H9 (cell line): Measurements from ENCODE around the gene FREM1. TPM values are rescaled to one million over a fixed set of nuclear protein-coding genes. Genes with fewer than 3 reads are reported as not detected.

Experiments
- DNase-seq: peaks from one replicate; pipeline ENCODE4 v3.0.0-alpha.2; 2017
- H2AFZ ChIP-seq: one replicate; pipeline ENCODE4 v1.6.1; 2013; ENCODE audit warnings: mild to moderate bottlenecking, low read length, control low read depth, moderate library complexity
- H2AK5ac ChIP-seq: 2 replicates; pipeline ENCODE4 v1.6.1; 2013; ENCODE audit warnings: low read length, control low read depth, mixed read lengths; ENCODE audit not compliant: insufficient read length
- H2BK120ac ChIP-seq: one replicate; pipeline ENCODE4 v1.6.1; 2013; ENCODE audit warnings: low read depth, mild to moderate bottlenecking, low read length, control low read depth, inconsistent platforms; ENCODE audit not compliant: poor library complexity, severe bottlenecking
- H2BK12ac ChIP-seq: 2 replicates; pipeline ENCODE4 v1.6.1; 2013; ENCODE audit warnings: low read length, control low read depth, mixed read lengths, low read depth; ENCODE audit not compliant: insufficient read length
- H2BK15ac ChIP-seq: 2 replicates; pipeline ENCODE4 v1.6.1; 2013; ENCODE audit warnings: low read depth, low read length, control low read depth
- H2BK20ac ChIP-seq: one replicate; pipeline ENCODE4 v1.6.1; 2013; ENCODE audit warnings: low read depth, mild to moderate bottlenecking, low read length, control low read depth, inconsistent platforms; ENCODE audit not compliant: poor library complexity, severe bottlenecking
- H2BK5ac ChIP-seq: 2 replicates; pipeline ENCODE4 v1.6.1; 2013; ENCODE audit warnings: low read length, control low read depth, mixed read lengths; ENCODE audit not compliant: insufficient read length
- H3K14ac ChIP-seq: 2 replicates; pipeline ENCODE4 v1.6.1; 2013; ENCODE audit warnings: low read length, control low read depth; ENCODE audit not compliant: insufficient read depth
- H3K18ac ChIP-seq: 2 replicates; pipeline ENCODE4 v1.6.1; 2013; ENCODE audit warnings: low read depth, mild to moderate bottlenecking, mixed read lengths, low read length, control low read depth; ENCODE audit not compliant: insufficient read length
- H3K23ac ChIP-seq: 2 replicates; pipeline ENCODE4 v1.6.1; 2013; ENCODE audit warnings: low read length, control low read depth, mixed read lengths, low read depth; ENCODE audit not compliant: insufficient read length
- H3K23me2 ChIP-seq: 2 replicates; pipeline ENCODE4 v1.6.1; 2013; ENCODE audit warnings: low read depth, mild to moderate bottlenecking, mixed read lengths, low read length, control low read depth; ENCODE audit not compliant: insufficient read length, poor library complexity, severe bottlenecking
- H3K27ac ChIP-seq: 2 replicates; pipeline ENCODE4 v1.5.1; 2013; ENCODE audit warnings: low read length, control low read depth, mixed read lengths, low read depth; ENCODE audit not compliant: insufficient read length
- H3K27me3 ChIP-seq: 2 replicates; pipeline ENCODE4 v1.6.1; 2013; ENCODE audit warnings: low read length, control low read depth, inconsistent platforms; ENCODE audit not compliant: insufficient read depth
- H3K4ac ChIP-seq: 2 replicates; pipeline ENCODE4 v1.6.1; 2013; ENCODE audit warnings: low read depth, mild to moderate bottlenecking, control low read depth, inconsistent platforms, low read length, moderate library complexity
- H3K4me1 ChIP-seq: 2 replicates; pipeline ENCODE4 v1.6.1; 2013; ENCODE audit warnings: low read length, control low read depth, inconsistent platforms; ENCODE audit not compliant: insufficient read depth
- H3K4me2 ChIP-seq: 2 replicates; pipeline ENCODE4 v1.6.1; 2013; ENCODE audit warnings: low read length, control low read depth, mixed read lengths; ENCODE audit not compliant: insufficient read length, insufficient read depth
- H3K56ac ChIP-seq: 2 replicates; pipeline ENCODE4 v1.6.1; 2013; ENCODE audit warnings: low read depth, mild to moderate bottlenecking, mixed read lengths, low read length, control low read depth; ENCODE audit not compliant: insufficient read length
- H3K79me1 ChIP-seq: 2 replicates; pipeline ENCODE4 v1.6.1; 2013; ENCODE audit warnings: low read depth, mild to moderate bottlenecking, moderate library complexity, low read length, control low read depth, inconsistent platforms; ENCODE audit not compliant: insufficient read depth, poor library complexity, severe bottlenecking
- H3K79me2 ChIP-seq: 2 replicates; pipeline ENCODE4 v1.6.1; 2013; ENCODE audit warnings: low read length, control low read depth, inconsistent platforms; ENCODE audit not compliant: insufficient read depth
- H3K9ac ChIP-seq: 2 replicates; pipeline ENCODE4 v1.6.1; 2013; ENCODE audit warnings: low read length, control low read depth, mixed read lengths; ENCODE audit not compliant: insufficient read length; ENCODE audit errors: extremely low read depth
- H3K9me3 ChIP-seq: one replicate; pipeline ENCODE4 v1.6.1; 2013; ENCODE audit warnings: low read depth, low read length, inconsistent platforms; ENCODE audit not compliant: control insufficient read depth
- H3T11ph ChIP-seq: one replicate; pipeline ENCODE4 v1.6.1; 2013; ENCODE audit warnings: mild to moderate bottlenecking, low read length, control low read depth, inconsistent platforms
- H4K20me1 ChIP-seq: one replicate; pipeline ENCODE4 v1.6.1; 2013; ENCODE audit not compliant: control insufficient read depth, insufficient read length, insufficient read depth
- H4K5ac ChIP-seq: 2 replicates; pipeline ENCODE4 v1.6.1; 2013; ENCODE audit warnings: low read depth, mild to moderate bottlenecking, mixed read lengths, low read length, control low read depth; ENCODE audit not compliant: insufficient read length
- H4K8ac ChIP-seq: replicated peaks from 2 replicates; pipeline ENCODE4 v1.6.1; 2013; ENCODE audit warnings: low read length, control low read depth, mixed read lengths, low read depth; ENCODE audit not compliant: insufficient read length
- H4K91ac ChIP-seq: 2 replicates; pipeline ENCODE4 v1.6.1; 2013; ENCODE audit warnings: low read depth, mild to moderate bottlenecking, moderate library complexity, mixed read lengths, low read length, control low read depth; ENCODE audit not compliant: insufficient read length
- H3K27ac Mint-ChIP-seq, 3 experiments: 2 replicates in 2 of 3; 3 replicates in 1 of 3; pipeline ENCODE4 v1.8.0; 2020 to 2021; ENCODE audit warnings: mixed read lengths in 3 of 3, mild to moderate bottlenecking in 1 of 3, moderate library complexity in 1 of 3
- H3K27me3 Mint-ChIP-seq: 2 replicates; pipeline ENCODE4 v1.8.0; 2021; ENCODE audit warnings: low read depth, mild to moderate bottlenecking, moderate library complexity, mixed read lengths
- H3K36me3 Mint-ChIP-seq, 3 experiments: 2 replicates in 2 of 3; 3 replicates in 1 of 3; pipeline ENCODE4 v1.8.0; 2020 to 2021; ENCODE audit warnings: low read depth in 3 of 3, mixed read lengths in 3 of 3; ENCODE audit not compliant: insufficient read depth in 1 of 3
- H3K4me1 Mint-ChIP-seq, 2 experiments: 2 replicates each; pipeline ENCODE4 v1.8.0; 2020; ENCODE audit warnings: mixed read lengths in 2 of 2
- H3K4me3 Mint-ChIP-seq, 2 experiments: 2 replicates in 1 of 2; 3 replicates in 1 of 2; pipeline ENCODE4 v1.8.0; 2020 to 2021; ENCODE audit warnings: mild to moderate bottlenecking in 2 of 2, mixed read lengths in 2 of 2, moderate library complexity in 1 of 2
- H3K9me3 Mint-ChIP-seq, 2 experiments: 2 replicates in 1 of 2; 3 replicates in 1 of 2; pipeline ENCODE4 v1.8.0; 2020; ENCODE audit warnings: mild to moderate bottlenecking in 2 of 2, mixed read lengths in 2 of 2, moderate library complexity in 1 of 2
- CTCF ChIP-seq: fragments of 200-600 bp; sonication (generic); conservative IDR thresholded peaks from 3 replicates; pipeline ENCODE4 v1.8.0; 2021; ENCODE audit warnings: antibody characterized with exemption, mild to moderate bottlenecking
- WGBS: extraction: QIAGEN DNeasy Blood & Tissue Kit; methylation state at CpG from one replicate; pipeline ENCODE4 v1.1.7; 2013; ENCODE audit warnings: missing lambda C conversion rate, low lambda C conversion rate, mixed read lengths; ENCODE audit not compliant: insufficient read length; ENCODE audit errors: extremely low coverage; 5-methylcytosine and 5-hydroxymethylcytosine counted together
- total RNA-seq: library from RNA; stranded (reverse); gene quantifications from 2 replicates; pipeline ENCODE4 v1.2.1, GENCODE V29; 2021

The FREM1 gene
- total RNA-seq, 1 experiment from 2014 or later, result 0.44 TPM

- Histone ChIP-seq H3K27me3 (no peaks in the 10 kb centered on the region; the same call in 1 of the 2 replicates), H3T11ph (no peak overlapping the region), H2BK120ac (no peak overlapping the region), H3K18ac (no peak overlapping the region), H3K4ac (no peak overlapping the region), H4K8ac (no peak overlapping the region), H3K4me1 (no peaks in the 10 kb centered on the region), H4K5ac (no peak overlapping the region), H3K4me2 (no peak overlapping the region), H3K9ac (no peak overlapping the region), H3K9me3 (no peaks in the 10 kb centered on the region), H4K20me1 (no peaks in the 10 kb centered on the region), H2BK15ac (no peak overlapping the region), H2BK20ac (no peak overlapping the region), H2BK12ac (no peak overlapping the region), H2AK5ac (no peak overlapping the region), H3K79me2 (no peaks in the 10 kb centered on the region), H3K23ac (no peak overlapping the region), H3K23me2 (no peaks in the 10 kb centered on the region), H4K91ac (no peak overlapping the region), H2AFZ (no peak overlapping the region), H3K27ac (no peak overlapping the region), H3K14ac (no peak overlapping the region), H3K56ac (no peak overlapping the region), H3K79me1 (no peaks in the 10 kb centered on the region), H2BK5ac (no peak overlapping the region)
- peaks cover 0 to 2% (median 0%) of the 10 kb centered on the region in 3 experiments; a peak in 1 of 7 replicates for H3K36me3 Mint-ChIP-seq
- no peaks in the 10 kb centered on the region for H3K27me3 Mint-ChIP-seq
- TF ChIP-seq CTCF, result no peak
- no peaks in the 10 kb centered on the region for H3K9me3 Mint-ChIP-seq
- no peak overlapping the region for H3K27ac Mint-ChIP-seq
- DNase-seq, result no peak
- 100% methylated on average over 2 of the region's 6 CpGs for WGBS
- H3K4me1 Mint-ChIP-seq, result peaks cover 9 to 10% of the 10 kb centered on the region in 2 experiments
- H3K4me3 Mint-ChIP-seq, result no peak overlapping the region
Observed at GRCh38 chr9:14778565-14778964, 131.7 kb downstream of the FREM1 start.
